ENCODE results near the gene PDLIM7.

The PDLIM7 gene

GRCh38 chr5:177479774-177480173, 17.6 kb downstream of the PDLIM7 start:
- no peak for TF ChIP-seq CTCF (IDR thresholded peaks at IDR 0.05; ENCODE audit: borderline replicate concordance, control extremely low read depth, extremely low read depth, insufficient read depth, missing control alignments)
- in situ Hi-C loops (cut with MboI; ENCODE audit: low sequenced_read_pairs, unreplicated experiment), result no loop called here
- DNase-seq (ENCODE audit: low spot score), result no peak

GRCh38 chr5:177478711-177479646, 18.4 kb downstream of the PDLIM7 start:
- DNase-seq (ENCODE audit: low spot score), result no peak
- no peak for TF ChIP-seq CTCF (IDR thresholded peaks at IDR 0.05; ENCODE audit: borderline replicate concordance, control extremely low read depth, extremely low read depth, insufficient read depth, missing control alignments)
- in situ Hi-C loops (cut with MboI; ENCODE audit: low sequenced_read_pairs, unreplicated experiment), result no loop called here

DNA sequence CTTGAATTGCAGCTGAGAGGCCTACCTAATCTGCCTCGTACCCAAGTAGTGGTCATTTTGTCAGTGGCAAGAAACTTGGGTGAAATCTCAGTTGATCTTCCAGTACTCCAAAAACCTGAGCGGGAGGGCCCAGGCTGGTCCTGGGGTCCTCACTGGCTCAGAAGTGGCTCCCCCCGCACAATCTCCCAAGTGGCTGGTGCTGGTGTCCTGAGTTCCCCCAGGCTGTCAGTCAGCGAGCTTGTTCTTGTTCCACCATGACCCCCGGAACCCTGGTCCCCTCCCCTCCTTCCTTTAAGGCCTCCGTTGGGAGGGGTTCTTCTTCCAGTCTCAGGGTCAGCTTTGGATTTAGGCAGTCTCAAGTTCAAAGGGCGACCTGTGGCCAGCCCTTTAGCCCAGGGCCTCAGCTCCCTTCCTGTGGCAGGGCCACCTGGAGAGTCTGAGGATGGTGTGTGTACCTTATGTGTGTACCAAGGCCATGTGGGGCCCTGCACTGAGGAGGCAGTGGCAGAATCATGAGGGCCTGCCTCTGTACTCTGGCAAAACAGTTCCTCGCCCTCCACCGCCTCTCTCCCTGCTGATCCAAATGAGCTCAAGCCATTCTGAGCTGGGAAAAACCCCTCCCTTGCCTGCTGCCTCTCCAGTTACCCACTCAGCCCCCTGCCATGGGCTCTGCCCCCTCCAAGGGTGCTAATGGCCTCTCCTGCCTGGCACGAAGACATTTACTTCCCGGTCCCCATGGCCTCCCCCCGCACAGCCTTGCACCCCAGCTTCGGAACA, 19.5 kb downstream of the PDLIM7 start:
- in situ Hi-C loops (cut with MboI; ENCODE audit: low sequenced_read_pairs, unreplicated experiment), result no loop called here
- TF ChIP-seq CTCF (IDR thresholded peaks at IDR 0.05; ENCODE audit: borderline replicate concordance, control extremely low read depth, extremely low read depth, insufficient read depth, missing control alignments), result no peak
- no peak for DNase-seq (ENCODE audit: low spot score)

DNA sequence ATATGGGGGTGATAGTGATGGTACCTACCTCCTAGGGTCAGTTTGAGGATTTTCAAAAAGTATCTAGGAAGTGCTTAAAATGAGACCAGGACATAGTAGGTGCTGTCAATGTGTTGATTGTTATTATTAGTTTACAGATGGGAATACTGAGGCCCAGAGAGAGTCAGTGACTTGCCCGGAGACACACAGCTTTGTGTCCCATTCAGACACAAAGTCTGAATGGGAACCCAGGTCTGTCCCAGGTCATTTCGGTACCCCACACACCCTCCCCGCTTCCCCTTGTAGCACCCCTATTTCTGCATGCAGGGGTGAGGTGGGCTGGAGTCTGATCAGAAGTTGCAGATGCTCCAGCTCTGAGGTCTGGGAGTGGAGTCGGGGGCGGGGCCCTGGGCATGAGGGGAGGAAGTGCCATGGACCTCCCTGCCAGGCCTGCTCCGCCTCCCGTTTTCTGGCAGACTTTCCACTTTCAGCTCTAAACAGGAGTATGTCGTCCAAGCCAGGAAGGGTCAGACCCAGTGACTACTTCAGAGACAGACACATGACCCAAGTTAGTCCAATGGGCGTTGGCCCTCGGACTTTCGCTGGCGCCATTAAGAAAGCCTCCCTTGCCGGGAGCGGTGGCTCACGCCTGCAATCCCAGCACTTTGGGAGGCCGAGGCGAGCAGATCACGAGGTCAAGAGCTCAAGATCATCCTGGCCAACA, 20.7 kb downstream of the PDLIM7 start:
- in situ Hi-C loops (cut with MboI; ENCODE audit: low sequenced_read_pairs, unreplicated experiment), result no loop called here
- TF ChIP-seq CTCF (IDR thresholded peaks at IDR 0.05; ENCODE audit: borderline replicate concordance, control extremely low read depth, extremely low read depth, insufficient read depth, missing control alignments), result no peak
- DNase-seq (ENCODE audit: low spot score), result no peak

DNA sequence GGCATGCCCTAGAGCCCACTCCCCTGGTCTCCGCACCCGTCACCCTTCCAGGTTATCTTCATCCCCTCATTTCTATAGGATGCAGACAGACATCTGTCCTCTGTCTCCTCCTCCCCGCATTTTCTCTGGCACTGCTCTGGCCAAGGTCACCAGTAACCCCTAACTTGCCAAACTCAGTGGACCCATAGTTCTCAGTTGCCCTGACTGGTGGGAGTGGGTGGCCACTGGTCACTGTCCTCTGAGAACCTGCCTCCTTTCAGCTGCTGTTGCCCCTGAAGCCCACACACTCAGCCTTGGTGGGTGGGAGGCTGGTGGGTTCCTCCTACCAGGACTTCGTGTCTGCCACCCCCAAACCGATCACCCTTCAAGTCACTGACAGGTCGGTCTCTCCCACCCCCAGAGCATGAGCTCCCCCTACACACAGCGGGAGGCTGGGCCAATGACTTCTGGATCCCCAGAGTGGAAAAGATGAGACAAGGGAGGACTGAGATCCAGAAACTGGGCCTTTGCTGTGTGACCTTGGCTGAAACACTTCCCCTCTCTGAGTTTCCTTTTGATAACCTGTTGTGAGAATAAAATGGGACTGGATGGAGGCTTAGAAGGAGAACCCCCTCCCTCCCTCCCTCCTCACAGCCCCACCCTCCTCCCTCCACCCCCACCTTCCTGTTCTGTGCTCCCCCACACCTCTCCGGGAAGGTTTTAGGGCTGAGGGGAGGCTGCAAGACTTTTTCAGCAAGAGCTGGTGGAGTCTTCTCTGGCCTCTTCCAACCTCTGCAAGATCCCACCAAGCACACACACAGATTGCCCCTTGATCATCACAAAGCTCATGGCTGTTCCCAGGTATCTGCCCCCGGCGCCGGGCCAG, 21.6 kb downstream of the PDLIM7 start:
- in situ Hi-C loops (cut with MboI; ENCODE audit: low sequenced_read_pairs, unreplicated experiment), result no loop called here
- TF ChIP-seq CTCF (IDR thresholded peaks at IDR 0.05; ENCODE audit: borderline replicate concordance, control extremely low read depth, extremely low read depth, insufficient read depth, missing control alignments), result no peak
- DNase-seq (ENCODE audit: low spot score), result no peak

Measured in GM13976 (cell line).